Neural cell (in vitro differentiated cells): ENCODE data around the gene AP3B2.

Source experiments
- POLR2AphosphoS5 ChIP-seq: IDR thresholded peaks from 2 replicates; pipeline ENCODE4 v1.6.1; 2012
- TF ChIP-seq, protein P1 (sequence below): fragments of 450-650 bp; IDR thresholded peaks from 2 replicates; pipeline ENCODE4 v1.5.1; 2014; ENCODE audit warnings: antibody characterized with exemption, mild to moderate bottlenecking, moderate library complexity; ENCODE audit not compliant: poor library complexity, severe bottlenecking

DNA sequence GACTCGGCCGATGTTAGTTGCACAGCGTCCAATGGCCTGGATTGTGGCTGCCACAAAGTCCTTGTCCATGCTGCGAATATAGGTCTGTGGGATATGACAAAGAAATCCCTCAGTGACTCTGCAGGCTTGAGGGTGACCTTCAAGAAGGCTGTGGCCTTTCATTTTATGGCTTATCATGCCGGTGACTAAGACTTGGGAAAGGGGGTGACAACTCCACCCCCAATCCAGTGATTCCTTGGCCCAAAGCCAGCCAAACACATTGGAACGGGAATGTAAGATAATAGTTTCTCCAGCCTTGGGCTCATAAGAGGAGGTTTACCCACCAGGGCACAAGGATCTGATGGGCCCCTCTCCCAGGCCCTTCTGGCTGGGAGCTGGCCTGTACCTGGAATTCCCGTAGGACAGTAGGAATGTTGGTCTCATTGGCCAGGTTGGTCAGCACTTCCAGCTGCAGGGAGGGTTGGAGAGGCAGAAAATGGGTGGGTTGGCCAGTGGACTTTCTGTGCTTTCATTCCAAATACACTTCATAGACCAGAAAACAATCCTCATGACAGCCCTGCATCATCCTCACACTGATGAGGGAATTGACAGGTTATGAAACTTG is 31.9 kb downstream of the AP3B2 start:
- TF ChIP-seq, protein P1, sequence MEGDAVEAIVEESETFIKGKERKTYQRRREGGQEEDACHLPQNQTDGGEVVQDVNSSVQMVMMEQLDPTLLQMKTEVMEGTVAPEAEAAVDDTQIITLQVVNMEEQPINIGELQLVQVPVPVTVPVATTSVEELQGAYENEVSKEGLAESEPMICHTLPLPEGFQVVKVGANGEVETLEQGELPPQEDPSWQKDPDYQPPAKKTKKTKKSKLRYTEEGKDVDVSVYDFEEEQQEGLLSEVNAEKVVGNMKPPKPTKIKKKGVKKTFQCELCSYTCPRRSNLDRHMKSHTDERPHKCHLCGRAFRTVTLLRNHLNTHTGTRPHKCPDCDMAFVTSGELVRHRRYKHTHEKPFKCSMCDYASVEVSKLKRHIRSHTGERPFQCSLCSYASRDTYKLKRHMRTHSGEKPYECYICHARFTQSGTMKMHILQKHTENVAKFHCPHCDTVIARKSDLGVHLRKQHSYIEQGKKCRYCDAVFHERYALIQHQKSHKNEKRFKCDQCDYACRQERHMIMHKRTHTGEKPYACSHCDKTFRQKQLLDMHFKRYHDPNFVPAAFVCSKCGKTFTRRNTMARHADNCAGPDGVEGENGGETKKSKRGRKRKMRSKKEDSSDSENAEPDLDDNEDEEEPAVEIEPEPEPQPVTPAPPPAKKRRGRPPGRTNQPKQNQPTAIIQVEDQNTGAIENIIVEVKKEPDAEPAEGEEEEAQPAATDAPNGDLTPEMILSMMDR = no peak
- TF ChIP-seq POLR2AphosphoS5 = no peak
